SK-N-MC (cell line): Measurements from ENCODE around the gene MBOAT2.

ENCODE experiments used
- EZH2 ChIP-seq: fragments of 200-600 bp; sonication (generic); IDR thresholded peaks from one replicate; pipeline ENCODE4 v1.6.1; 2017; ENCODE audit warnings: antibody characterized with exemption
- FOXP2 ChIP-seq: optimal IDR thresholded peaks from 2 replicates; pipeline ENCODE3; 2011; ENCODE audit warnings: mild to moderate bottlenecking, moderate library complexity; ENCODE audit not compliant: insufficient read depth; ENCODE audit errors: extremely low read length, control extremely low read depth

GRCh38 chr2:8915941-8916340 lies 87.5 kb downstream of the MBOAT2 start:
- no peak for TF ChIP-seq FOXP2
- TF ChIP-seq EZH2 = no peak
